Osteocyte (in vitro differentiated cells): Measurements from ENCODE around the gene RHOBTB3. TPM values are rescaled to one million over a fixed set of nuclear protein-coding genes. Genes with fewer than 3 reads are reported as not detected.

ENCODE experiments used
- DNase-seq: peaks from one replicate; pipeline ENCODE4 v3.0.0; 2021; ENCODE audit warnings: mixed read lengths; ENCODE audit not compliant: unreplicated experiment; ENCODE audit errors: extremely low spot score
- H3K27ac Mint-ChIP-seq: one replicate; pipeline ENCODE4 v1.8.0; 2021; ENCODE audit warnings: mild to moderate bottlenecking, mixed read lengths; ENCODE audit not compliant: unreplicated experiment
- H3K27me3 Mint-ChIP-seq: one replicate; pipeline ENCODE4 v1.8.0; 2021; ENCODE audit warnings: mixed read lengths; ENCODE audit not compliant: unreplicated experiment
- H3K36me3 Mint-ChIP-seq: one replicate; pipeline ENCODE4 v1.8.0; 2021; ENCODE audit warnings: mixed read lengths; ENCODE audit not compliant: unreplicated experiment
- H3K4me1 Mint-ChIP-seq: one replicate; pipeline ENCODE4 v1.8.0; 2021; ENCODE audit warnings: mixed read lengths; ENCODE audit not compliant: unreplicated experiment
- H3K4me3 Mint-ChIP-seq: one replicate; pipeline ENCODE4 v1.8.0; 2021; ENCODE audit warnings: mild to moderate bottlenecking, moderate library complexity, mixed read lengths; ENCODE audit not compliant: unreplicated experiment
- H3K9me3 Mint-ChIP-seq: one replicate; pipeline ENCODE4 v1.8.0; 2021; ENCODE audit warnings: mixed read lengths; ENCODE audit not compliant: unreplicated experiment
- total RNA-seq: library from RNA; stranded (reverse); gene quantifications from 2 replicates; pipeline ENCODE4 v1.2.1, GENCODE V29; 2021
- TF ChIP-seq, protein P1 (sequence below): fragments of 200-600 bp; sonication (generic); IDR thresholded peaks from 2 replicates; pipeline ENCODE4 v1.5.0; 2021; ENCODE audit warnings: antibody characterized with exemption, mild to moderate bottlenecking, moderate library complexity

Gene RHOBTB3
- total RNA-seq, 1 donor from 2014 or later = 190 TPM

DNA sequence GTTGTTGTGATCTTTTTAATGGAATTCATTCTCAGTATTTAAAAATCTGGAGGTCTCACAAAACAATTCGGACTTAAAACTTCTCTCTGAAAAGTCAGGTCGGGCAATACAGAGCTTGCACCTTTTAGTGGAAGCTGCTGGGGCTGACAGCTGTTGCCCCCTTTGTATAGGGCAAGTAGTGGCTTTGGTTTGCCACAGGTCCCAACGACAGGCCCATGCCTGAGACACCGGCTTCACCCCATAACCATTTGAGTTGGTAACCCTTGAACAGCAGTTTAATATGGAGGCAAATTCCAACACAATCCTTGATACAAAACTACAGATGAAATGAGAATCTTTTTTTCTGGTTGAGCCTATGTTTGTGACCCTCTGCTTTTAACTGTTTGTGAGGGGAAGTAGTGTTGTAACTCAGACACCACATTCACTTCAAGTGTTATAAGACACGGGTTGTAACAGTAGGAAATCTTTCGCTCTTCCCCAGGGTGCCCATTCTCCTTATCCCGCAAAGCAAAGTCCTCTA is 92.1 kb downstream of the RHOBTB3 start:
- Mint-ChIP-seq H3K4me1 (peaks cover 54% of the 10 kb centered on the region), H3K4me3 (peak overlapping the region; percentile 95), H3K27me3 (no peaks in the 10 kb centered on the region), H3K27ac (peak overlapping the region; percentile 94), H3K9me3 (no peaks in the 10 kb centered on the region), H3K36me3 (peaks cover 9% of the 10 kb centered on the region)
- no peak for DNase-seq
- TF ChIP-seq, protein P1, sequence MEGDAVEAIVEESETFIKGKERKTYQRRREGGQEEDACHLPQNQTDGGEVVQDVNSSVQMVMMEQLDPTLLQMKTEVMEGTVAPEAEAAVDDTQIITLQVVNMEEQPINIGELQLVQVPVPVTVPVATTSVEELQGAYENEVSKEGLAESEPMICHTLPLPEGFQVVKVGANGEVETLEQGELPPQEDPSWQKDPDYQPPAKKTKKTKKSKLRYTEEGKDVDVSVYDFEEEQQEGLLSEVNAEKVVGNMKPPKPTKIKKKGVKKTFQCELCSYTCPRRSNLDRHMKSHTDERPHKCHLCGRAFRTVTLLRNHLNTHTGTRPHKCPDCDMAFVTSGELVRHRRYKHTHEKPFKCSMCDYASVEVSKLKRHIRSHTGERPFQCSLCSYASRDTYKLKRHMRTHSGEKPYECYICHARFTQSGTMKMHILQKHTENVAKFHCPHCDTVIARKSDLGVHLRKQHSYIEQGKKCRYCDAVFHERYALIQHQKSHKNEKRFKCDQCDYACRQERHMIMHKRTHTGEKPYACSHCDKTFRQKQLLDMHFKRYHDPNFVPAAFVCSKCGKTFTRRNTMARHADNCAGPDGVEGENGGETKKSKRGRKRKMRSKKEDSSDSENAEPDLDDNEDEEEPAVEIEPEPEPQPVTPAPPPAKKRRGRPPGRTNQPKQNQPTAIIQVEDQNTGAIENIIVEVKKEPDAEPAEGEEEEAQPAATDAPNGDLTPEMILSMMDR = no peak

DNA sequence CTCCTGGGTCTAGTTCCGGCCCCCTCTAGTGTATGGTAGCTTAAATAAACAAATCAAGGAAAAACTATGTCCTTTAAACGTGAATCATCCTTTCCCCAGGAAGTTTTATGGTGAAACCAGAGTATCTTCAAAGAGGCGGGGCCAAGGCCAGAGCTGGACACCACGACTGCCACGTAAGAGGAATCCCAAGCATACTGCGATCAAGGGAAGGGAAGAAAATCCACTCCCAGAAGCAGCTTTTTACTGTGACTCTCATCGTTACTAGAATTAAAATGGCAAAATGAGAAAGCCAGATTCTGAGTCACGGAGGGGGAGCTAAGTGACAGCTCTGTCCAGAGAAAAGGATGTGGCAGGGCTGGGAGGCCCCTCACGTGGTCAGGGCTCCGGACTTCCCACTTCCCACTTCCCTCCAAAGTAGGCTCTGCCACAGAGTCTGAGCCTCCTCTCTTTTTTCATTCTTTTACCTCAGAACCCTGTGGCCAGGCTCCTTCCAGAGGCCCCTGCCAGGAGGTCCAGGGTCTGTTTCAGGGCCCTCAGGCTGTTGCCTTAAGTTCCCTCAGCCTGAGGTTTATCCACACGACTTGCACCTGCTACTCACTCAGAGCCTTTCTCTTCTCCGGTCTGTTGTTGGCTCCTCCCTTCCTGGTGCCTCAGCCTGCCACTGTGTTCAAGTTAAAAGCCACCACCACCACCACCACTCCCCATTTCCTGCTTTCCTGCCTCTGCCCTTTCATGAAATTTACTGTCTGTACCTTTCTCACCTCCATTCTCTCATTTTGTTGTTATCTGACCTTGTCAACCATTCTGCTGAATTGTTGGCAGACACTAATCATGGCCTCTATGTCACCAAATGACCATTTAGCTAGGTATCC is 92.8 kb downstream of the RHOBTB3 start:
- DNase-seq = no peak

DNA sequence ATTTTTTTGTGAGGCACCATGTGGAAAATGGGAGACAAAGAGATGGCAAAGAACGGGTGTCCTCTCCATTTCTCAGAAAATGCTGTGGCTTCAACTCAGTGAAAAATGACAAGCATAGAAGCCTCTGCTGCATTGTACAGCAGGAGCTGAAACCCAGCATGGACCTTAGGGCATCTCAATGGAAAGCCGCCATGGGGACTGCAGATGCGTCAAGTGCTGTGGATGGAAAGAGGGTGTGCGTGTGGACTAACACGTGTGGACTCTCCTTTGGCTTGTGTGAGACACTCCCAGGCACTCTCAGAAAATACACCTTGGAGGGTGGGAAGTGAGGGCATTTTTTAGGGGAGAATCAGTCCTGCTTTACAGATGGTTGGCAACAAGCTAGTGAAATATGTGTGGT is 93.6 kb downstream of the RHOBTB3 start:
- Mint-ChIP-seq H3K27ac (peak overlapping the region; percentile 94), H3K36me3 (no peaks in the 10 kb centered on the region), H3K4me3 (no peak overlapping the region), H3K4me1 (peaks cover 41% of the 10 kb centered on the region), H3K27me3 (no peaks in the 10 kb centered on the region), H3K9me3 (no peaks in the 10 kb centered on the region)
- TF ChIP-seq, protein P1 = no peak
- DNase-seq = no peak

More for the DNA sequence above, 92.8 kb downstream of the RHOBTB3 start:
- Mint-ChIP-seq H3K36me3 (peaks cover 3% of the 10 kb centered on the region), H3K27me3 (no peaks in the 10 kb centered on the region), H3K27ac (peak overlapping the region; percentile 94), H3K9me3 (no peaks in the 10 kb centered on the region), H3K4me1 (peaks cover 47% of the 10 kb centered on the region), H3K4me3 (peak overlapping the region; percentile 95)
- TF ChIP-seq, protein P1 = no peak

DNA sequence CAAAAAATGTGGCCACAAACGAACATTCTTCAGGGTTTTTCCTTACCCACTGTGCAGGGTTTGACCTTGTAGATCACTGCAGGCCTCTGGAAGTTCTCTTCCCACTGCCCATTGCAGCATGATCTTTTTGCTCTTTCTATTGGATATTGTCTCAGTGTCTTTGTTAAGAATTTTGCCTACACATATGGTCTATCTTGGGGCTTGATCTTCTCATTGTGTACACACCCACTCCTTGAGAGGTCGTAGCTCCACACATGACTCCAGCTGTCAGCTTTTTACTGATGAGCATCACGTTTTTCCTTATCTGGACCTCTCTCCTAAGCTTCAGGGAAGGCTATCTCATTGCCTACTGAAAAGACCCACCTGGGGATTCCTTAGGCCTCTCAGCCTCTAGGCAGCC is 94.4 kb downstream of the RHOBTB3 start:
- no peak overlapping the region for H3K4me3 Mint-ChIP-seq
- no peaks in the 10 kb centered on the region for H3K36me3 Mint-ChIP-seq
- TF ChIP-seq, protein P1 = no peak
- peaks cover 37% of the 10 kb centered on the region for H3K4me1 Mint-ChIP-seq
- no peak for DNase-seq
- no peaks in the 10 kb centered on the region for H3K27me3 Mint-ChIP-seq
- no peaks in the 10 kb centered on the region for H3K9me3 Mint-ChIP-seq
- peak overlapping the region; percentile 19 for H3K27ac Mint-ChIP-seq
